Thoracic aorta (tissue), 2 donors: ENCODE results near the gene OR4K15. TPM values are rescaled to one million over a fixed set of nuclear protein-coding genes. Genes with fewer than 3 reads are reported as not detected.
"Not testable (repeated sequence)": the region's sequence is repeated elsewhere in the genome, so short reads cannot be mapped to it uniquely, and the experiment has no call there.

ENCODE experiments used
- ATAC-seq: fragments of 150-250 bp; one replicate; pipeline ENCODE4 v1.8.0; 2017; ENCODE audit warnings: low read depth; ENCODE audit not compliant: insufficient number of reproducible peaks, low FRiP score
- DNase-seq: peaks from one replicate; pipeline ENCODE4 v3.0.0-alpha.2; 2020; ENCODE audit warnings: low spot score
- H3K27ac ChIP-seq, 2 donors: fragments of 200-600 bp; sonication (generic); 1 replicate in 1 of 2; 2 replicates in 1 of 2; pipeline ENCODE4 v1.5.1; 2016; ENCODE audit warnings: mild to moderate bottlenecking in 2 of 2, moderate library complexity in 2 of 2
- H3K27me3 ChIP-seq: fragments of 200-600 bp; sonication (generic); replicated peaks from 2 replicates; pipeline ENCODE4 v1.6.0; 2016; ENCODE audit warnings: mild to moderate bottlenecking; ENCODE audit not compliant: insufficient read depth
- H3K36me3 ChIP-seq: fragments of 200-600 bp; sonication (generic); one replicate; pipeline ENCODE4 v1.5.1; 2016
- H3K4me1 ChIP-seq, 2 donors: fragments of 200-600 bp; sonication (generic); 1 replicate in 1 of 2; 2 replicates in 1 of 2; pipeline versions ENCODE4 v1.5.1 to v1.6.0; 2016; ENCODE audit warnings: low read depth in 2 of 2, mild to moderate bottlenecking in 1 of 2; ENCODE audit not compliant: control insufficient read depth in 1 of 2
- H3K4me3 ChIP-seq: fragments of 200-600 bp; sonication (generic); 2 replicates; pipeline ENCODE4 v1.5.1; 2016; ENCODE audit warnings: mild to moderate bottlenecking
- H3K9me3 ChIP-seq: fragments of 200-600 bp; sonication (generic); 2 replicates; pipeline ENCODE4 v1.5.1; 2016
- CTCF ChIP-seq: fragments of 200-600 bp; sonication (generic); IDR thresholded peaks from one replicate; pipeline ENCODE4 v1.5.1; 2019; ENCODE audit warnings: antibody characterized with exemption
- total RNA-seq, 2 donors: library from RNA; depleted of rRNA; stranded (reverse); fragments of >200 nt; gene quantifications; one replicate each; pipeline versions ENCODE4 v1.1.0 to v1.2.3, GENCODE V29; 2016

The OR4K15 gene
- total RNA-seq, result not detected

- Histone ChIP-seq H3K36me3 (no peaks in the 10 kb centered on the region), H3K27me3 (no peaks in the 10 kb centered on the region), H3K9me3 (no peaks in the 10 kb centered on the region), H3K4me1 (no peaks in the 10 kb centered on the region), H3K4me3 (no peak within 1 kb of the TSS), H3K27ac (no peak within 1 kb of the TSS)
- no peak for TF ChIP-seq CTCF
- DNase-seq (no peak), ATAC-seq (no peak)
Measured at GRCh38 chr14:19975291-19975690, at the start of gene OR4K15. Gene OR4K15 (plus strand): TSS chr14:19975591. CDS start chr14:19975591, 0 bp downstream.

- Histone ChIP-seq H3K4me3 (no peak within 1 kb of the TSS), H3K27ac (no peak within 1 kb of the TSS), H3K27me3 (no peaks in the 10 kb centered on the region), H3K9me3 (no peaks in the 10 kb centered on the region), H3K4me1 (no peaks in the 10 kb centered on the region), H3K36me3 (no peaks in the 10 kb centered on the region)
- ATAC-seq (no peak), DNase-seq (no peak)
- no peak for TF ChIP-seq CTCF
Measured at GRCh38 chr14:19930617-19931016, 44.8 kb upstream of the OR4K15 start, which contains the start of gene OR4K1. Gene OR4K1 (plus strand): TSS chr14:19930917. CDS start chr14:19935667, 4,750 bp downstream.

- no peak overlapping the region for H3K4me3 ChIP-seq
- TF ChIP-seq CTCF, result no peak
- no peaks in the 10 kb centered on the region for H3K9me3 ChIP-seq
- H3K36me3 ChIP-seq, result no peaks in the 10 kb centered on the region
- no peak for ATAC-seq
- no peaks in the 10 kb centered on the region for H3K27me3 ChIP-seq
- DNase-seq, result no peak
- H3K4me1 ChIP-seq, result no peaks in the 10 kb centered on the region
- no peak overlapping the region for H3K27ac ChIP-seq
Measured at GRCh38 chr14:19941668-19942067, 33.7 kb upstream of the OR4K15 start.

- ATAC-seq, result no peak
- H3K36me3 ChIP-seq, result no peaks in the 10 kb centered on the region
- H3K27ac ChIP-seq, result no peak overlapping the region
- no peaks in the 10 kb centered on the region for H3K27me3 ChIP-seq
- no peak for DNase-seq
- no peak overlapping the region for H3K4me3 ChIP-seq
- H3K4me1 ChIP-seq, result peaks cover 0 to 9% of the 10 kb centered on the region in 2 donors
- no peaks in the 10 kb centered on the region for H3K9me3 ChIP-seq
- TF ChIP-seq CTCF, result no peak
Measured at GRCh38 chr14:19947413-19948090, 27.8 kb upstream of the OR4K15 start.

- no peaks in the 10 kb centered on the region for H3K9me3 ChIP-seq
- no peak overlapping the region for H3K4me3 ChIP-seq
- DNase-seq, result no peak
- TF ChIP-seq CTCF, result no peak
- H3K27ac ChIP-seq, result no peak overlapping the region
- no peaks in the 10 kb centered on the region for H3K27me3 ChIP-seq
- H3K36me3 ChIP-seq, result peaks cover 2% of the 10 kb centered on the region
- no peak for ATAC-seq
- H3K4me1 ChIP-seq, result peaks cover 0 to 9% of the 10 kb centered on the region in 2 donors
Measured at GRCh38 chr14:19949218-19949617, 26.2 kb upstream of the OR4K15 start.

- not testable (repeated sequence) for H3K4me3 ChIP-seq, H3K27ac ChIP-seq, DNase-seq, ATAC-seq, H3K9me3 ChIP-seq, H3K27me3 ChIP-seq, H3K4me1 ChIP-seq, H3K36me3 ChIP-seq
Measured at GRCh38 chr14:19969735-19970134, 5.7 kb upstream of the OR4K15 start.
